Colonic mucosa (tissue), 4 donors: ENCODE results near the gene ASIC4. TPM values are rescaled to one million over a fixed set of nuclear protein-coding genes. Genes with fewer than 3 reads are reported as not detected.

ENCODE experiments used
- DNase-seq: peaks from one replicate; pipeline ENCODE4 v3.0.0-alpha.2; 2020
- H3K27ac ChIP-seq: fragments of 200-600 bp; one replicate; pipeline ENCODE4 v1.8.0; 2021
- H3K27me3 ChIP-seq: fragments of 200-600 bp; one replicate; pipeline ENCODE4 v1.8.0; 2021
- H3K36me3 ChIP-seq: fragments of 200-600 bp; one replicate; pipeline ENCODE4 v1.8.0; 2021
- H3K4me1 ChIP-seq: fragments of 200-600 bp; one replicate; pipeline ENCODE4 v1.8.0; 2021; ENCODE audit warnings: mild to moderate bottlenecking
- H3K4me3 ChIP-seq: fragments of 200-600 bp; one replicate; pipeline ENCODE4 v1.8.0; 2021
- H3K9ac ChIP-seq, 2 donors: one replicate each; pipeline ENCODE4 v1.7.0; 2013; ENCODE audit warnings: control low read depth in 2 of 2, low read depth in 2 of 2, low read length in 2 of 2
- H3K9me3 ChIP-seq: fragments of 200-600 bp; one replicate; pipeline ENCODE4 v1.8.0; 2021
- intact Hi-C: fragments of 100-400 bp; cut with DNase I; formaldehyde crosslinking; loops from one replicate; pipeline ENCODE4 v1.14.1; 2022
- total RNA-seq, 2 donors: library from RNA; stranded (reverse); fragmentation: NEBNext Ultra II Directional in 1 of 2; extraction: Animal tissue kit (Norgen Biotek cat#: 25700) in 1 of 2; gene quantifications; one replicate each; pipeline ENCODE4 v1.2.1, GENCODE V29; 2021
- TF ChIP-seq, protein P1 (sequence below): fragments of 200-600 bp; IDR thresholded peaks from one replicate; pipeline ENCODE4 v1.8.0; 2022; ENCODE audit warnings: antibody characterized with exemption, mild to moderate bottlenecking
- donor health status: healthy.
- donor health status: DM: no; HTN: no; CAD: no.
- donor health status: DM: no; HTN: no; CAD: no.

ASIC4 gene
- total RNA-seq, 2 donors from 2014 or later: 0.12 TPM; not detected in 1

GRCh38 chr2:219515874-219516629 lies 1.8 kb downstream of the ASIC4 start:
- Histone ChIP-seq H3K27me3 (peaks cover 43% of the 10 kb centered on the region), H3K4me1 (no peaks in the 10 kb centered on the region), H3K9ac (no peak overlapping the region), H3K9me3 (no peaks in the 10 kb centered on the region), H3K36me3 (no peaks in the 10 kb centered on the region), H3K27ac (no peak overlapping the region), H3K4me3 (no peak overlapping the region)
- intact Hi-C loops: no loop called here
- TF ChIP-seq, protein P1, sequence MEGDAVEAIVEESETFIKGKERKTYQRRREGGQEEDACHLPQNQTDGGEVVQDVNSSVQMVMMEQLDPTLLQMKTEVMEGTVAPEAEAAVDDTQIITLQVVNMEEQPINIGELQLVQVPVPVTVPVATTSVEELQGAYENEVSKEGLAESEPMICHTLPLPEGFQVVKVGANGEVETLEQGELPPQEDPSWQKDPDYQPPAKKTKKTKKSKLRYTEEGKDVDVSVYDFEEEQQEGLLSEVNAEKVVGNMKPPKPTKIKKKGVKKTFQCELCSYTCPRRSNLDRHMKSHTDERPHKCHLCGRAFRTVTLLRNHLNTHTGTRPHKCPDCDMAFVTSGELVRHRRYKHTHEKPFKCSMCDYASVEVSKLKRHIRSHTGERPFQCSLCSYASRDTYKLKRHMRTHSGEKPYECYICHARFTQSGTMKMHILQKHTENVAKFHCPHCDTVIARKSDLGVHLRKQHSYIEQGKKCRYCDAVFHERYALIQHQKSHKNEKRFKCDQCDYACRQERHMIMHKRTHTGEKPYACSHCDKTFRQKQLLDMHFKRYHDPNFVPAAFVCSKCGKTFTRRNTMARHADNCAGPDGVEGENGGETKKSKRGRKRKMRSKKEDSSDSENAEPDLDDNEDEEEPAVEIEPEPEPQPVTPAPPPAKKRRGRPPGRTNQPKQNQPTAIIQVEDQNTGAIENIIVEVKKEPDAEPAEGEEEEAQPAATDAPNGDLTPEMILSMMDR: no peak
- DNase-seq: no peak

DNA sequence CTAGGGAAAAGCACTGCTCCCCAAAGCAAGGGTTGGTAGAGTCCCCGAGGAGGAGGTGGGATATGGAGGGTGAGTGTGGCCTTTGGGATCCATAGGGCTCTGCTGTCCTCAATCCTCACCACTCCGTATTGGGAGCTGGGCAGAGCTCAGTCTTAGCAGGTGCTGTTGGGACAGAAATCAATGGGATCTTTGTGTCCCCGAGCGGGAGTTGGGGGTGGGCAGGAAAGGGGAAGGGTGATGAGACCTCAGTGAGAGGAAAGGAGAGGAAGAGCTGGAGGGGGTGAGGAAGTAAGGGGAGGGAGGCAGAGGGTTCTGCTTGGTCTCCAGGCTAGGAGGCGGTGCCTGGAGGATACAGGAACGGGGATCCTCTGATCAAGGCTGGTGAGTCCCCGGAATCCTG lies 2.6 kb downstream of the ASIC4 start:
- Histone ChIP-seq H3K27ac (no peak overlapping the region), H3K4me1 (no peaks in the 10 kb centered on the region), H3K9ac (no peak overlapping the region), H3K4me3 (no peak overlapping the region), H3K36me3 (no peaks in the 10 kb centered on the region), H3K9me3 (no peaks in the 10 kb centered on the region), H3K27me3 (peaks cover 44% of the 10 kb centered on the region)
- intact Hi-C loops: no loop called here
- no peak for DNase-seq
- TF ChIP-seq, protein P1: no peak

GRCh38 chr2:219517954-219518778 lies 3.9 kb downstream of the ASIC4 start:
- Histone ChIP-seq H3K4me1 (no peaks in the 10 kb centered on the region), H3K4me3 (no peak overlapping the region), H3K27ac (no peak overlapping the region), H3K36me3 (no peaks in the 10 kb centered on the region), H3K9ac (no peak overlapping the region), H3K27me3 (peaks cover 44% of the 10 kb centered on the region), H3K9me3 (no peaks in the 10 kb centered on the region)
- DNase-seq: no peak
- TF ChIP-seq, protein P1: no peak
- intact Hi-C loops: no loop called here

GRCh38 chr2:219519526-219519916 lies 5.2 kb downstream of the ASIC4 start:
- Histone ChIP-seq H3K27me3 (peaks cover 40% of the 10 kb centered on the region), H3K9me3 (no peaks in the 10 kb centered on the region), H3K36me3 (no peaks in the 10 kb centered on the region), H3K4me3 (no peak overlapping the region), H3K27ac (no peak overlapping the region), H3K4me1 (no peaks in the 10 kb centered on the region), H3K9ac (no peak overlapping the region)
- TF ChIP-seq, protein P1: no peak
- intact Hi-C loops: no loop called here
- DNase-seq: no peak

GRCh38 chr2:219520079-219520478 lies 5.8 kb downstream of the ASIC4 start:
- H3K36me3 ChIP-seq: no peaks in the 10 kb centered on the region
- TF ChIP-seq, protein P1: no peak
- no peak overlapping the region for H3K4me3 ChIP-seq
- no peaks in the 10 kb centered on the region for H3K9me3 ChIP-seq
- H3K27me3 ChIP-seq: peaks cover 35% of the 10 kb centered on the region
- intact Hi-C loops: no loop called here
- no peak overlapping the region for H3K27ac ChIP-seq
- H3K4me1 ChIP-seq: no peaks in the 10 kb centered on the region
- no peak overlapping the region for H3K9ac ChIP-seq
- DNase-seq: no peak
